SK-N-SH (cell line): ENCODE results near the gene CERS6. TPM values are rescaled to one million over a fixed set of nuclear protein-coding genes. Genes with fewer than 3 reads are reported as not detected.

Experiments
- CTCF ChIA-PET: fragments of 300-600, 350-600 bp; formaldehyde crosslinking; extraction: SDS; loops from one replicate; lab custom pipeline; 2021; lab: Yijun Ruan, JAX
- POLR2A ChIA-PET: fragments of 350-600 bp; sonication (Branson Sonifier 250); formaldehyde crosslinking; extraction: SDS; loops from one replicate; lab custom pipeline; 2020; ENCODE audit warnings: antibody characterized with exemption, inconsistent platforms; lab: Yijun Ruan, JAX
- DNase-seq: peaks from one replicate; pipeline ENCODE4 v3.0.0; 2012
- H2AFZ ChIP-seq: fragments of 200-600 bp; sonication (generic); 2 replicates; pipeline ENCODE4 v1.8.1; 2016; ENCODE audit warnings: antibody characterized with exemption, mild to moderate bottlenecking, low read depth
- H3F3A ChIP-seq: fragments of 200-600 bp; sonication (generic); replicated peaks from 2 replicates; pipeline ENCODE3; 2016; ENCODE audit warnings: antibody characterized with exemption, mild to moderate bottlenecking; ENCODE audit not compliant: insufficient read depth
- H3K27ac ChIP-seq, 2 experiments: fragments of 200-500 bp in 1 of 2; fragments of 200-600 bp in 1 of 2; sonication (Bioruptor generic) in 1 of 2; sonication (generic), shearing (Covaris generic) in 1 of 2; 2 replicates each; pipeline versions ENCODE4 v1.5.1 to v1.6.1; 2014 to 2016; ENCODE audit warnings: low read depth in 2 of 2, inconsistent platforms in 1 of 2, low read length in 1 of 2, mild to moderate bottlenecking in 1 of 2, mixed read lengths in 1 of 2
- H3K27me3 ChIP-seq: fragments of 200-600 bp; sonication (generic), shearing (Covaris generic); 2 replicates; pipeline ENCODE4 v1.6.1; 2016; ENCODE audit warnings: mixed run types; ENCODE audit not compliant: insufficient read depth
- H3K36me3 ChIP-seq, 2 experiments: fragments of 200-500 bp in 1 of 2; fragments of 200-600 bp in 1 of 2; sonication (Bioruptor generic) in 1 of 2; sonication (generic) in 1 of 2; replicated peaks in 1 of 2; 2 replicates each; pipeline versions ENCODE3 to v1.5.1; 2014 to 2016; ENCODE audit warnings: low read length in 1 of 2, mild to moderate bottlenecking in 1 of 2; ENCODE audit not compliant: insufficient read depth in 2 of 2, control insufficient read depth in 1 of 2
- H3K4me1 ChIP-seq, 2 experiments: fragments of 200-500 bp in 1 of 2; fragments of 200-600 bp in 1 of 2; sonication (Bioruptor generic) in 1 of 2; sonication (generic), shearing (Covaris generic) in 1 of 2; 2 replicates each; pipeline versions ENCODE4 v1.5.1 to v1.6.1; 2014 to 2016; ENCODE audit warnings: low read depth in 1 of 2, low read length in 1 of 2, mixed run types in 1 of 2; ENCODE audit not compliant: insufficient read depth in 2 of 2, control insufficient read depth in 1 of 2
- H3K4me2 ChIP-seq: fragments of 200-600 bp; sonication (generic), shearing (Covaris generic); 2 replicates; pipeline ENCODE4 v1.6.1; 2017; ENCODE audit warnings: mixed run types
- H3K4me3 ChIP-seq, 2 experiments: fragments of 200-500 bp in 1 of 2; fragments of 200-600 bp in 1 of 2; sonication (Bioruptor generic) in 1 of 2; sonication (generic), shearing (Covaris generic) in 1 of 2; 2 replicates each; pipeline versions ENCODE4 v1.5.1 to v1.8.1; 2014 to 2016; ENCODE audit warnings: low read depth in 2 of 2, inconsistent platforms in 1 of 2, low read length in 1 of 2, mild to moderate bottlenecking in 1 of 2, mixed read lengths in 1 of 2, moderate library complexity in 1 of 2
- H3K79me2 ChIP-seq: fragments of 200-600 bp; sonication (generic); 2 replicates; pipeline ENCODE4 v1.8.1; 2017; ENCODE audit warnings: mild to moderate bottlenecking; ENCODE audit not compliant: insufficient read depth
- H3K9ac ChIP-seq: fragments of 200-600 bp; sonication (generic); 2 replicates; pipeline ENCODE4 v1.6.1; 2017; ENCODE audit warnings: mixed run types
- H3K9me2 ChIP-seq: fragments of 200-600 bp; sonication (generic); 2 replicates; pipeline ENCODE4 v1.6.1; 2017; ENCODE audit warnings: mixed run types
- H3K9me3 ChIP-seq: fragments of 200-600 bp; sonication (generic); 2 replicates; pipeline ENCODE4 v1.6.1; 2017; ENCODE audit warnings: mixed run types, mild to moderate bottlenecking, moderate library complexity
- H4K20me1 ChIP-seq: fragments of 200-600 bp; sonication (generic); 2 replicates; pipeline ENCODE4 v1.6.1; 2017; ENCODE audit warnings: mild to moderate bottlenecking, mixed run types; ENCODE audit not compliant: insufficient read depth
- CHD2 ChIP-seq: fragments of 150-350 bp; IDR thresholded peaks from 2 replicates; pipeline ENCODE4 v1.6.1; 2018; ENCODE audit warnings: low read length; ENCODE audit not compliant: partially characterized antibody
- CTCF ChIP-seq: fragments of 200-600 bp; sonication (generic); IDR thresholded peaks from 2 replicates; pipeline ENCODE4 v1.6.1; 2017; ENCODE audit warnings: antibody characterized with exemption, mild to moderate bottlenecking, moderate library complexity
- ELF1 ChIP-seq: IDR thresholded peaks from 2 replicates; pipeline ENCODE4 v1.4.0; 2012
- FOSL2 ChIP-seq: IDR thresholded peaks from 2 replicates; pipeline ENCODE4 v1.4.0; 2012; ENCODE audit warnings: low read depth, mild to moderate bottlenecking, moderate library complexity, borderline replicate concordance
- FOXJ3 ChIP-seq: sonication (generic); formaldehyde crosslinking; IDR thresholded peaks from 2 replicates; pipeline ENCODE4 v1.5.1; 2020; ENCODE audit warnings: mild to moderate bottlenecking, missing genetic modification reagents
- GABPA ChIP-seq: IDR thresholded peaks from 2 replicates; pipeline ENCODE4 v1.4.0; 2012; ENCODE audit warnings: low read depth, mild to moderate bottlenecking
- GATA2 ChIP-seq: sonication (generic); formaldehyde crosslinking; IDR thresholded peaks from 2 replicates; pipeline ENCODE4 v1.5.0; 2020; ENCODE audit warnings: mild to moderate bottlenecking, missing genetic modification reagents
- IRF3 ChIP-seq: fragments of 150-350 bp; IDR thresholded peaks from 2 replicates; pipeline ENCODE4 v1.6.1; 2016; ENCODE audit warnings: mild to moderate bottlenecking, low read depth, low read length
- JUND ChIP-seq: IDR thresholded peaks from 2 replicates; pipeline ENCODE4 v1.4.0; 2012
- MAX ChIP-seq: IDR thresholded peaks from 2 replicates; pipeline ENCODE4 v1.4.0; 2012; ENCODE audit warnings: low read depth
- MXI1 ChIP-seq: IDR thresholded peaks from 2 replicates; pipeline ENCODE4 v1.6.1; 2012; ENCODE audit warnings: mild to moderate bottlenecking, low read depth, low read length, improper control_type of control experiment
- RAD21 ChIP-seq: IDR thresholded peaks from 2 replicates; pipeline ENCODE4 v1.6.1; 2012; ENCODE audit warnings: mild to moderate bottlenecking, low read length
- RXRA ChIP-seq: IDR thresholded peaks from 2 replicates; pipeline ENCODE4 v1.4.0; 2012; ENCODE audit warnings: low read depth, mild to moderate bottlenecking, borderline replicate concordance
- SIN3A ChIP-seq: IDR thresholded peaks from 2 replicates; pipeline ENCODE4 v1.6.1; 2012; ENCODE audit warnings: low read depth, mild to moderate bottlenecking, low read length, moderate library complexity, borderline replicate concordance
- SMC3 ChIP-seq: IDR thresholded peaks from 2 replicates; pipeline ENCODE4 v1.6.1; 2012; ENCODE audit warnings: low read depth, low read length, improper control_type of control experiment
- TEAD4 ChIP-seq: IDR thresholded peaks from 2 replicates; pipeline ENCODE4 v1.4.0; 2012; ENCODE audit warnings: mild to moderate bottlenecking, borderline replicate concordance; ENCODE audit not compliant: insufficient read depth
- USF1 ChIP-seq: IDR thresholded peaks from 2 replicates; pipeline ENCODE4 v1.4.0; 2012; ENCODE audit warnings: low read depth, borderline replicate concordance
- YY1 ChIP-seq: IDR thresholded peaks from 2 replicates; pipeline ENCODE4 v1.4.0; 2012; ENCODE audit warnings: low read depth, mild to moderate bottlenecking
- ZBTB33 ChIP-seq: IDR thresholded peaks from 2 replicates; pipeline ENCODE4 v1.4.0; 2012; ENCODE audit warnings: low read depth, borderline replicate concordance
- WGBS: methylation state at CpG from one replicate; pipeline ENCODE4 v1.1.6; 2017; ENCODE audit warnings: low lambda C conversion rate; 5-methylcytosine and 5-hydroxymethylcytosine counted together
- polyA plus RNA-seq, 3 experiments: library from polyadenylated mRNA; depleted of rRNA; stranded (reverse); fragments of >200 nt; gene quantifications; 2 replicates each; pipeline ENCODE4 v1.2.3, GENCODE V29; 2012

The CERS6 gene
- polyA plus RNA-seq, 1 of the 3 experiments (the other 2 are of a cell fraction), result 1.8 TPM

- no peak for TF ChIP-seq CTCF
- TF ChIP-seq FOSL2, result no peak
- no peak for TF ChIP-seq FOXJ3 (CRISPR knock-in tag)
Measured at GRCh38 chr2:168727904-168728470, 271.9 kb downstream of the CERS6 start (continued).

- Histone ChIP-seq H3K4me2 (no peak overlapping the region), H3K9me2 (no peaks in the 10 kb centered on the region), H3K4me3 (no peak overlapping the region), H3K36me3 (no peaks in the 10 kb centered on the region), H3K9ac (no peak overlapping the region)
- no peak for DNase-seq
- no peak for TF ChIP-seq TEAD4
- no peak for TF ChIP-seq ZBTB33
- no peak for TF ChIP-seq SIN3A
- TF ChIP-seq RXRA, result no peak
- no peak for TF ChIP-seq ELF1
- no peak for TF ChIP-seq GABPA
- TF ChIP-seq USF1, result no peak
- TF ChIP-seq SMC3, result no peak
- no peak for TF ChIP-seq CHD2
- TF ChIP-seq IRF3, result no peak
- no peak for TF ChIP-seq FOXJ3 (CRISPR knock-in tag)
- no peak for TF ChIP-seq JUND
- TF ChIP-seq YY1, result no peak
- TF ChIP-seq MAX, result no peak
- TF ChIP-seq MXI1, result no peak
- no peak for TF ChIP-seq GATA2 (CRISPR knock-in tag)
- TF ChIP-seq RAD21, result no peak
- TF ChIP-seq, all 33 proteins: peak for 0
- Histone ChIP-seq H3K4me1 (peaks cover 0 to 7% of the 10 kb centered on the region in 2 experiments; a peak in 2 of 4 replicates), H3K27me3 (no peaks in the 10 kb centered on the region), H2AFZ (no peak overlapping the region), H3F3A (no peaks in the 10 kb centered on the region), H4K20me1 (no peaks in the 10 kb centered on the region), H3K9me3 (no peaks in the 10 kb centered on the region), H3K79me2 (no peaks in the 10 kb centered on the region), H3K27ac (no peak overlapping the region)
- POLR2A ChIA-PET, result no interaction called here
- CTCF ChIA-PET, result no interaction called here
- 100% methylated on average over 2 of the region's 2 CpGs for WGBS
Measured at GRCh38 chr2:168729455-168729854, 273.4 kb downstream of the CERS6 start.
